ENCODE data around the gene CREBBP.

DNA sequence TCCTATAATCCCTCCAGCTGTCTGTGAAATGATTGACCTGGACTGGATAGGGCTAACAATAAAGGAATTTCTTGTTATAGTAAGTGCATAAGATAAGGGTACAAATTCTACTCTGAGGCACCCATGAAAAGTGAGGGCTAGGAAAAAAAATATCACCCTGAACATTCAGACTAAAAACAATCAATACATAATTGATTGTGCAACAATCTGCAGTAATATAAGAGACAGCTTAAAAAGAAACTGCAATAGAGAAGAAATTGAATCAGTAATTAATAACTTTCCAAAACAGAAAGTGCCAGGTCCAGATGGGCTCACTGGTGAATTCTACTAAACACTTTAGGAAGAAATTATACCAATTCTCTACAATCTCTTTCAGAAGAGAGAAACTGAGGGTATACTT is 44.2 kb upstream of the CREBBP start:
- TF ChIP-seq POLR2AphosphoS5 (IDR thresholded peaks at IDR 0.05; ENCODE audit: borderline replicate concordance, low read depth, low read length) (no peak), EZH2 (IDR thresholded peaks at IDR 0.05) (no peak), FOXP2 (optimal IDR thresholded peaks at IDR 0.05; ENCODE audit: control extremely low read depth, extremely low read length, insufficient read depth) (no peak)

Data from SK-N-MC (cell line).